H54 (cell line): Measurements from ENCODE around the gene SLC16A7.

Experiments used
- DNase-seq: peaks from one replicate; pipeline ENCODE4 v3.0.0; 2011; ENCODE audit warnings: low spot score, mixed read lengths; ENCODE audit not compliant: insufficient read length
- FAIRE-seq: peaks from 3 replicates; lab custom pipeline; 2011; peaks lifted over from hg19 to GRCh38; lab: Jason Lieb, UNC
- POLR2A ChIP-seq: IDR thresholded peaks from 2 replicates; pipeline ENCODE4 v1.6.1; 2011; ENCODE audit warnings: low read depth, mild to moderate bottlenecking, low read length

The SLC16A7 gene

GRCh38 chr12:59672273-59672672 is 76.4 kb downstream of the SLC16A7 start:
- TF ChIP-seq POLR2A, result no peak
- FAIRE-seq (no peak), DNase-seq (no peak)

- TF ChIP-seq POLR2A, result no peak
- DNase-seq, result no peak
- FAIRE-seq, result no peak
These were observed 79.6 kb downstream of the SLC16A7 start for GRCh38 chr12:59675461-59675860.

GRCh38 chr12:59677857-59678256 is 82.0 kb downstream of the SLC16A7 start:
- DNase-seq (no peak), FAIRE-seq (no peak)
- no peak for TF ChIP-seq POLR2A

- TF ChIP-seq POLR2A, result no peak
- DNase-seq (no peak), FAIRE-seq (no peak)
These were observed 83.1 kb downstream of the SLC16A7 start for GRCh38 chr12:59678759-59679411.

- FAIRE-seq (no peak), DNase-seq (no peak)
- TF ChIP-seq POLR2A, result no peak
These were observed 93.9 kb downstream of the SLC16A7 start for GRCh38 chr12:59689776-59690175.

- TF ChIP-seq POLR2A, result no peak
- DNase-seq (no peak), FAIRE-seq (no peak)
These were observed 99.5 kb downstream of the SLC16A7 start for GRCh38 chr12:59695379-59695778.

GRCh38 chr12:59698600-59698999 is 102.8 kb downstream of the SLC16A7 start:
- no peak for TF ChIP-seq POLR2A
- DNase-seq, result no peak
- FAIRE-seq, result no peak

- no peak for FAIRE-seq
- TF ChIP-seq POLR2A, result no peak
- DNase-seq, result no peak
These were observed 103.8 kb downstream of the SLC16A7 start for GRCh38 chr12:59699421-59700152.

GRCh38 chr12:59700153-59700450 is 104.3 kb downstream of the SLC16A7 start:
- DNase-seq (no peak), FAIRE-seq (no peak)
- TF ChIP-seq POLR2A, result no peak

- peak; percentile 65 for FAIRE-seq
- TF ChIP-seq POLR2A, result no peak
- DNase-seq, result peak; percentile 7
These were observed 112.2 kb downstream of the SLC16A7 start for GRCh38 chr12:59708064-59708463.

GRCh38 chr12:59708484-59708883 is 112.7 kb downstream of the SLC16A7 start:
- TF ChIP-seq POLR2A, result no peak
- FAIRE-seq (peak; percentile 67), DNase-seq (no peak)

GRCh38 chr12:59710004-59710628 is 114.3 kb downstream of the SLC16A7 start:
- TF ChIP-seq POLR2A, result no peak
- DNase-seq, result no peak
- FAIRE-seq, result no peak

- TF ChIP-seq POLR2A, result no peak
- no peak for DNase-seq
- no peak for FAIRE-seq
These were observed 115.1 kb downstream of the SLC16A7 start for GRCh38 chr12:59710964-59711363.

- FAIRE-seq, result no peak
These were observed 119.6 kb downstream of the SLC16A7 start for GRCh38 chr12:59715434-59715833.

GRCh38 chr12:59716043-59716442 is 120.2 kb downstream of the SLC16A7 start:
- DNase-seq (no peak), FAIRE-seq (peak; percentile 60)
- no peak for TF ChIP-seq POLR2A

More at GRCh38 chr12:59715434-59715833, 119.6 kb downstream of the SLC16A7 start:
- no peak for TF ChIP-seq POLR2A
- no peak for DNase-seq

- TF ChIP-seq POLR2A, result no peak
- no peak for FAIRE-seq
- no peak for DNase-seq
These were observed 121.6 kb downstream of the SLC16A7 start for GRCh38 chr12:59717436-59717835.
